ENCODE results near the gene NGFR. TPM values are rescaled to one million over a fixed set of nuclear protein-coding genes. Genes with fewer than 3 reads are reported as not detected.

Gene NGFR
- total RNA-seq, 1 donor from 2014 or later = under 0.01 TPM

Other genes starting within 250 kb of the NGFR start
- 8.1 and 12.1 TPM in 2 replicates for gene ZNF652, start 133.0 kb upstream of the NGFR start, total RNA-seq
- 130 and 154 TPM in 2 replicates for gene PHB1, start 80.4 kb upstream of the NGFR start, total RNA-seq
- 1.1 and 3.0 TPM in 2 replicates for gene NXPH3, start 80.6 kb downstream of the NGFR start, total RNA-seq
- 83.9 and 139 TPM in 2 replicates for gene SPOP, start 182.8 kb downstream of the NGFR start, total RNA-seq
- gene SLC35B1, start 212.7 kb downstream of the NGFR start, total RNA-seq = 47.7 and 60.7 TPM in 2 replicates

All from lung microvascular endothelial cell (primary cell).